HCT116 (cell line): ENCODE data around the gene MAP3K9. TPM values are rescaled to one million over a fixed set of nuclear protein-coding genes. Genes with fewer than 3 reads are reported as not detected.

Source experiments
- ATAC-seq: fragments of 200-7000 bp; cut with Tn5 transposase; 2 replicates; pipeline ENCODE4 v1.9.1; 2020; ENCODE audit warnings: mild to moderate bottlenecking, moderate library complexity
- BruUV-seq: library from RNA; stranded (reverse); fragments of 400-500 nt; replicated peaks from 2 replicates; lab custom pipeline; 2021; lab: Mats Ljungman, UMichigan
- CTCF ChIA-PET: fragments of 300-600 bp; sonication (Branson Sonifier 250); formaldehyde crosslinking; loops from one replicate; lab custom pipeline; 2021; ENCODE audit warnings: antibody characterized with exemption; lab: Charles Lee
- POLR2A ChIA-PET: fragments of 300-600, 350-600 bp; sonication (Branson Sonifier 250); formaldehyde crosslinking; loops from one replicate; lab custom pipeline; 2021; ENCODE audit warnings: antibody characterized with exemption; lab: Charles Lee
- RAD21 ChIA-PET, 2 experiments: fragments of 300-600 bp; sonication (Branson Sonifier 250); formaldehyde crosslinking; loops; one replicate each; lab custom pipeline; 2023; ENCODE audit warnings: low total read pairs in 2 of 2; ENCODE audit not compliant: uncharacterized antibody in 2 of 2, unreplicated experiment in 2 of 2, low non-redundant PET in 1 of 2; lab: Charles Lee
- DNase-seq: peaks from one replicate; pipeline ENCODE4 v3.0.0-alpha.2; 2010; ENCODE audit warnings: low read depth, low spot score
- H2AFZ ChIP-seq: fragments of 200-600 bp; shearing (Covaris generic), sonication (generic); 2 replicates; pipeline ENCODE4 v1.6.1; 2017; ENCODE audit warnings: low read depth, mixed run types, mixed read lengths, antibody characterized with exemption, low read length; ENCODE audit not compliant: poor library complexity, severe bottlenecking
- H3K27ac ChIP-seq: 2 replicates; pipeline ENCODE4 v1.5.1; 2012; ENCODE audit warnings: low read depth, low read length
- H3K27me3 ChIP-seq: fragments of 200-600 bp; sonication (generic); 2 replicates; pipeline ENCODE4 v1.6.1; 2016; ENCODE audit warnings: mixed run types, low read length, mixed read lengths; ENCODE audit not compliant: insufficient read depth
- H3K36me3 ChIP-seq, 2 experiments: fragments of 200-500 bp in 1 of 2; fragments of 200-600 bp in 1 of 2; sonication (Bioruptor generic) in 1 of 2; sonication (generic) in 1 of 2; 2 replicates each; pipeline versions ENCODE4 v1.5.1 to v1.6.1; 2014 to 2016; ENCODE audit warnings: low read length in 2 of 2, inconsistent platforms in 1 of 2, mixed read lengths in 1 of 2, mixed run types in 1 of 2; ENCODE audit not compliant: insufficient read depth in 2 of 2, control insufficient read depth in 1 of 2
- H3K4me1 ChIP-seq, 2 experiments: fragments of 200-600 bp in 1 of 2; sonication (generic) in 1 of 2; 2 replicates each; pipeline versions ENCODE4 v1.5.1 to v1.6.1; 2012 to 2017; ENCODE audit warnings: low read length in 2 of 2, inconsistent platforms in 1 of 2, mild to moderate bottlenecking in 1 of 2, mixed read lengths in 1 of 2, mixed run types in 1 of 2, moderate library complexity in 1 of 2; ENCODE audit not compliant: insufficient read depth in 2 of 2, control insufficient read depth in 1 of 2
- H3K4me2 ChIP-seq: fragments of 200-600 bp; sonication (generic); 2 replicates; pipeline ENCODE4 v1.6.1; 2017; ENCODE audit warnings: mixed run types, low read length, mixed read lengths
- H3K4me3 ChIP-seq, 2 experiments: fragments of 200-600 bp in 1 of 2; sonication (generic) in 1 of 2; replicated peaks in 1 of 2; 2 replicates each; pipeline ENCODE4 v1.5.1; 2011 to 2016; ENCODE audit warnings: low read length in 2 of 2, control low read depth in 1 of 2, low read depth in 1 of 2, mild to moderate bottlenecking in 1 of 2, mixed read lengths in 1 of 2, mixed run types in 1 of 2
- H3K79me2 ChIP-seq: fragments of 200-600 bp; sonication (generic); 2 replicates; pipeline ENCODE4 v1.6.1; 2017; ENCODE audit warnings: mild to moderate bottlenecking, mixed run types, low read length, moderate library complexity, mixed read lengths; ENCODE audit not compliant: insufficient read depth
- H3K9ac ChIP-seq: fragments of 200-600 bp; sonication (generic); 2 replicates; pipeline ENCODE4 v1.6.1; 2016; ENCODE audit warnings: low read length, mixed read lengths
- H3K9me2 ChIP-seq: fragments of 200-600 bp; sonication (generic), shearing (Covaris generic); 2 replicates; pipeline ENCODE4 v1.6.1; 2017; ENCODE audit warnings: mixed run types, mild to moderate bottlenecking, moderate library complexity; ENCODE audit not compliant: insufficient read depth
- H3K9me3 ChIP-seq, 2 experiments: fragments of 200-500 bp in 1 of 2; fragments of 200-600 bp in 1 of 2; sonication (Bioruptor generic) in 1 of 2; sonication (generic) in 1 of 2; 2 replicates each; pipeline ENCODE4 v1.6.1; 2014 to 2017; ENCODE audit warnings: low read length in 2 of 2, mixed read lengths in 2 of 2, inconsistent platforms in 1 of 2, low read depth in 1 of 2, mild to moderate bottlenecking in 1 of 2, mixed run types in 1 of 2, moderate library complexity in 1 of 2; ENCODE audit not compliant: control insufficient read depth in 1 of 2, insufficient read depth in 1 of 2
- H4K20me1 ChIP-seq: fragments of 200-600 bp; sonication (generic), shearing (Covaris generic); 2 replicates; pipeline ENCODE4 v1.6.1; 2017; ENCODE audit warnings: mixed run types, mild to moderate bottlenecking, moderate library complexity; ENCODE audit not compliant: insufficient read depth
- ATF3 ChIP-seq: IDR thresholded peaks from 2 replicates; pipeline ENCODE4 v1.6.1; 2012
- CTCF ChIP-seq, 3 experiments: fragments of 200-600 bp in 1 of 3; sonication (generic) in 1 of 3; IDR thresholded peaks in 2 of 3; conservative IDR thresholded peaks in 1 of 3; 2 replicates each; pipeline ENCODE4 v1.5.1; 2012 to 2017; ENCODE audit warnings: low read depth in 2 of 3, low read length in 2 of 3, antibody characterized with exemption in 1 of 3, borderline replicate concordance in 1 of 3, control low read depth in 1 of 3, mild to moderate bottlenecking in 1 of 3, mixed read lengths in 1 of 3, mixed run types in 1 of 3, moderate library complexity in 1 of 3; ENCODE audit not compliant: insufficient read depth in 1 of 3
- EGR1 ChIP-seq: IDR thresholded peaks from 2 replicates; pipeline ENCODE4 v1.6.1; 2012; ENCODE audit warnings: low read depth
- ELF1 ChIP-seq: IDR thresholded peaks from 2 replicates; pipeline ENCODE4 v1.6.1; 2012; ENCODE audit warnings: low read depth, borderline replicate concordance
- EZH2phosphoT487 ChIP-seq: fragments of 200-600 bp; IDR thresholded peaks from 2 replicates; pipeline ENCODE4 v1.6.1; 2018; ENCODE audit warnings: antibody characterized with exemption, borderline replicate concordance
- FOSL1 ChIP-seq: IDR thresholded peaks from 2 replicates; pipeline ENCODE4 v1.6.1; 2012; ENCODE audit warnings: low read depth
- JUND ChIP-seq: IDR thresholded peaks from 2 replicates; pipeline ENCODE4 v1.6.1; 2012
- MAX ChIP-seq: IDR thresholded peaks from 2 replicates; pipeline ENCODE4 v1.6.1; 2012
- RAD21 ChIP-seq: IDR thresholded peaks from 2 replicates; pipeline ENCODE4 v1.6.1; 2012; ENCODE audit warnings: low read depth, mild to moderate bottlenecking
- REST ChIP-seq: IDR thresholded peaks from 2 replicates; pipeline ENCODE4 v1.6.1; 2012; ENCODE audit warnings: low read depth
- SP1 ChIP-seq: IDR thresholded peaks from 2 replicates; pipeline ENCODE4 v1.6.1; 2012; ENCODE audit warnings: low read depth
- SRF ChIP-seq: IDR thresholded peaks from 2 replicates; pipeline ENCODE4 v1.6.1; 2012; ENCODE audit warnings: low read depth
- TCF7L2 ChIP-seq: IDR thresholded peaks from 2 replicates; pipeline ENCODE4 v1.7.0; 2011; ENCODE audit warnings: borderline replicate concordance, inconsistent platforms; ENCODE audit not compliant: insufficient read depth, insufficient read length; ENCODE audit errors: extremely low read depth
- YY1 ChIP-seq: IDR thresholded peaks from 2 replicates; pipeline ENCODE4 v1.6.1; 2011; ENCODE audit warnings: low read length, low read depth, moderate library complexity, mild to moderate bottlenecking; ENCODE audit not compliant: insufficient replicate concordance; ENCODE audit errors: extremely low read depth
- ZFX ChIP-seq: fragments of 450-650 bp; IDR thresholded peaks from 2 replicates; pipeline ENCODE4 v1.6.1; 2017
- intact Hi-C: fragments of 100-400 bp; cut with micrococcal nuclease; formaldehyde crosslinking; loops from 2 replicates; pipeline ENCODE4 v1.10.0; 2022
- total RNA-seq: library from RNA; stranded (reverse); gene quantifications from one replicate; pipeline ENCODE4 v1.2.1, GENCODE V29; 2021; ENCODE audit not compliant: unreplicated experiment

MAP3K9 gene
- total RNA-seq, 1 experiment from 2014 or later, result 11.7 TPM

- Histone ChIP-seq H3K9ac (no peak overlapping the region), H4K20me1 (no peaks in the 10 kb centered on the region), H3K4me2 (no peak overlapping the region), H2AFZ (no peak overlapping the region), H3K27me3 (no peaks in the 10 kb centered on the region), H3K36me3 (0 out of 4 replicates have a peak, but pooled peaks cover 0 to 1% of the 10 kb centered on the region in 2 experiments), H3K27ac (no peak overlapping the region), H3K4me3 (no peak overlapping the region), H3K9me3 (no peaks in the 10 kb centered on the region), H3K79me2 (peaks cover 45% of the 10 kb centered on the region), H3K4me1 (peaks cover 0 to 16% of the 10 kb centered on the region in 2 experiments; a peak in 2 of 4 replicates), H3K9me2 (no peaks in the 10 kb centered on the region)
- POLR2A ChIA-PET, result interaction anchor here (0.6 kb wide), 1 partner anchor 29 kb away, joined by 5 read pairs; the partner anchor contains the start of gene MAP3K9
- RAD21 ChIA-PET, result no interaction called here
- CTCF ChIA-PET, result no interaction called here
- no peak for TF ChIP-seq JUND
- no peak for TF ChIP-seq FOSL1
- no peak for TF ChIP-seq SRF
- no peak for TF ChIP-seq YY1
- TF ChIP-seq TCF7L2, result no peak
- TF ChIP-seq CTCF (IDR thresholded peaks at IDR 0.05 in 2 of 3, conservative IDR thresholded peaks at IDR 0.05 in 1 of 3; ENCODE audit: borderline replicate concordance in 1 of 3, insufficient read depth in 1 of 3, low read depth in 2 of 3, low read length in 2 of 3), result no peak
- no peak for TF ChIP-seq MAX
- no peak for TF ChIP-seq ELF1
- TF ChIP-seq REST, result no peak
- TF ChIP-seq SP1, result no peak
- TF ChIP-seq EGR1, result no peak
- no peak for TF ChIP-seq ZFX
- TF ChIP-seq EZH2phosphoT487, result no peak
- TF ChIP-seq ATF3, result no peak
- TF ChIP-seq RAD21, result no peak
- ATAC-seq (no peak), DNase-seq (no peak)
- BruUV-seq, result no TSS peak
- intact Hi-C loops, result no loop called here
These were observed 28.8 kb downstream of the MAP3K9 start for GRCh38 chr14:70780396-70781075.
